ENCODE measurements around the gene LDLRAP1.
A peak's percentile ranks its signal among the peaks of the same experiment; 100 is the strongest.

Gene LDLRAP1

DNA sequence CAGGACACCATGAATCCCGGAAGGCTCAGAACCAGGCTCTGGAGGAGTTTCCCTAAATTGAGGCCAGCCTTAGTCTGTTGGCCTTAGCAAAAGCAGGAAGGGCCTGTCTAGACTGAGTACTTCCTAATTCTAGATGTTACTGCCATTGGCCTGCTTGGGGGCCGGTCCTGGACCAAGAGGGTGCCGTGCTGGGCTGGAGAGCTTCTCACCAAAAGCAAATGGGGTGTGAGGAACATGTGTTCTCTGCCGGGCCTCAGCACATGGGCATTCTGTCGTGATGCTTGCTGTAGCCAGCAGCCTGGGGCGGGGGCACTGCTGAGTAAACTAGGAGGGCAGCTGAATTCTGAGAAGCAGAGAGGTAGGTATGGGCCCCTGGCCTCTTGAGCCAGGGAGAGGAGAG is 37.5 kb downstream of the LDLRAP1 start:
- TF ChIP-seq EZH2phosphoT487 (IDR thresholded peaks at IDR 0.05; ENCODE audit: borderline replicate concordance) = no peak
- TF ChIP-seq, protein P1, sequence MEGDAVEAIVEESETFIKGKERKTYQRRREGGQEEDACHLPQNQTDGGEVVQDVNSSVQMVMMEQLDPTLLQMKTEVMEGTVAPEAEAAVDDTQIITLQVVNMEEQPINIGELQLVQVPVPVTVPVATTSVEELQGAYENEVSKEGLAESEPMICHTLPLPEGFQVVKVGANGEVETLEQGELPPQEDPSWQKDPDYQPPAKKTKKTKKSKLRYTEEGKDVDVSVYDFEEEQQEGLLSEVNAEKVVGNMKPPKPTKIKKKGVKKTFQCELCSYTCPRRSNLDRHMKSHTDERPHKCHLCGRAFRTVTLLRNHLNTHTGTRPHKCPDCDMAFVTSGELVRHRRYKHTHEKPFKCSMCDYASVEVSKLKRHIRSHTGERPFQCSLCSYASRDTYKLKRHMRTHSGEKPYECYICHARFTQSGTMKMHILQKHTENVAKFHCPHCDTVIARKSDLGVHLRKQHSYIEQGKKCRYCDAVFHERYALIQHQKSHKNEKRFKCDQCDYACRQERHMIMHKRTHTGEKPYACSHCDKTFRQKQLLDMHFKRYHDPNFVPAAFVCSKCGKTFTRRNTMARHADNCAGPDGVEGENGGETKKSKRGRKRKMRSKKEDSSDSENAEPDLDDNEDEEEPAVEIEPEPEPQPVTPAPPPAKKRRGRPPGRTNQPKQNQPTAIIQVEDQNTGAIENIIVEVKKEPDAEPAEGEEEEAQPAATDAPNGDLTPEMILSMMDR (conservative IDR thresholded peaks at IDR 0.05; ENCODE audit: low read length) = no peak; the same call in 1 of the 2 replicates
- Histone ChIP-seq H4K20me1 (ENCODE audit: insufficient read depth, low read length, poor library complexity, severe bottlenecking) (no peaks in the 10 kb centered on the region), H2AFZ (ENCODE audit: low read length) (no peak overlapping the region), H3K27me3 (ENCODE audit: insufficient read depth, low read length, poor library complexity, severe bottlenecking) (no peaks in the 10 kb centered on the region), H3K9me2 (replicated peaks; ENCODE audit: low read depth, low read length) (no peaks in the 10 kb centered on the region), H3K9me3 (ENCODE audit: insufficient read depth, low read depth, low read length) (no peaks in the 10 kb centered on the region), H3K4me1 (ENCODE audit: insufficient read depth, low read length, poor library complexity, severe bottlenecking) (no peaks in the 10 kb centered on the region), H3K79me2 (ENCODE audit: insufficient read depth, low read length) (no peaks in the 10 kb centered on the region), H3F3A (ENCODE audit: low read depth) (no peaks in the 10 kb centered on the region), H3K4me3 (ENCODE audit: low read length, poor library complexity, severe bottlenecking) (no peak overlapping the region), H3K9ac (ENCODE audit: low read depth, low read length, poor library complexity, severe bottlenecking) (no peak overlapping the region), H3K36me3 (ENCODE audit: insufficient read depth, low read length) (no peaks in the 10 kb centered on the region), H3K4me2 (ENCODE audit: low read depth, low read length, poor library complexity, severe bottlenecking) (no peak overlapping the region)

DNA sequence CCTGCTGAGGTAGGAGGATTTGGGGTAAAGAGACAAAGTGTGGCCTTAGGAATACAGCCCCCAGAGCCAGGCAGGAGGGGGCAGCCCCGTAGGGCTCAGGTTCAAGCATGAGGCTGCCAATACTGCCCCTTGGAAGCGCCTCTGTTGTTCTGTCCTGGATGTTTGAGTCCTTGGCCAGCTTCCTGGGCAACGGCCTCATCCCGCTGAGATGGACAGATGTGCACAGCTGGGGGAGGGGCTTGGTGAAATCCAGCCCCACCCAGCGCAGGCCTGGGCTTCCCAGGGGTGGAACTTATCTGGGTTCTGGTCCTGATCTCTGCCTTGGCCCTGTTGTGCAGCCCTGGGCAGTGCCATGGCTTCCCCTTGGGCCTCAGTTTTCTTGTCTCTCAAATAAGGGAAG is 38.4 kb downstream of the LDLRAP1 start:
- no peaks in the 10 kb centered on the region for H3F3A ChIP-seq (ENCODE audit: low read depth)
- TF ChIP-seq, protein P1 (conservative IDR thresholded peaks at IDR 0.05; ENCODE audit: low read length) = no peak
- no peak for TF ChIP-seq EZH2phosphoT487 (IDR thresholded peaks at IDR 0.05; ENCODE audit: borderline replicate concordance)
- H4K20me1 ChIP-seq (ENCODE audit: insufficient read depth, low read length, poor library complexity, severe bottlenecking) = no peaks in the 10 kb centered on the region
- no peaks in the 10 kb centered on the region for H3K27me3 ChIP-seq (ENCODE audit: insufficient read depth, low read length, poor library complexity, severe bottlenecking)
- no peaks in the 10 kb centered on the region for H3K79me2 ChIP-seq (ENCODE audit: insufficient read depth, low read length)
- no peaks in the 10 kb centered on the region for H3K9me2 ChIP-seq (replicated peaks; ENCODE audit: low read depth, low read length)
- no peaks in the 10 kb centered on the region for H3K4me1 ChIP-seq (ENCODE audit: insufficient read depth, low read length, poor library complexity, severe bottlenecking)
- H3K36me3 ChIP-seq (ENCODE audit: insufficient read depth, low read length) = no peaks in the 10 kb centered on the region
- H3K4me3 ChIP-seq (ENCODE audit: low read length, poor library complexity, severe bottlenecking) = no peak overlapping the region
- H3K9me3 ChIP-seq (ENCODE audit: insufficient read depth, low read depth, low read length) = no peaks in the 10 kb centered on the region
- no peak overlapping the region for H2AFZ ChIP-seq (ENCODE audit: low read length)
- no peak overlapping the region for H3K9ac ChIP-seq (ENCODE audit: low read depth, low read length, poor library complexity, severe bottlenecking)
- no peak overlapping the region for H3K4me2 ChIP-seq (ENCODE audit: low read depth, low read length, poor library complexity, severe bottlenecking)

DNA sequence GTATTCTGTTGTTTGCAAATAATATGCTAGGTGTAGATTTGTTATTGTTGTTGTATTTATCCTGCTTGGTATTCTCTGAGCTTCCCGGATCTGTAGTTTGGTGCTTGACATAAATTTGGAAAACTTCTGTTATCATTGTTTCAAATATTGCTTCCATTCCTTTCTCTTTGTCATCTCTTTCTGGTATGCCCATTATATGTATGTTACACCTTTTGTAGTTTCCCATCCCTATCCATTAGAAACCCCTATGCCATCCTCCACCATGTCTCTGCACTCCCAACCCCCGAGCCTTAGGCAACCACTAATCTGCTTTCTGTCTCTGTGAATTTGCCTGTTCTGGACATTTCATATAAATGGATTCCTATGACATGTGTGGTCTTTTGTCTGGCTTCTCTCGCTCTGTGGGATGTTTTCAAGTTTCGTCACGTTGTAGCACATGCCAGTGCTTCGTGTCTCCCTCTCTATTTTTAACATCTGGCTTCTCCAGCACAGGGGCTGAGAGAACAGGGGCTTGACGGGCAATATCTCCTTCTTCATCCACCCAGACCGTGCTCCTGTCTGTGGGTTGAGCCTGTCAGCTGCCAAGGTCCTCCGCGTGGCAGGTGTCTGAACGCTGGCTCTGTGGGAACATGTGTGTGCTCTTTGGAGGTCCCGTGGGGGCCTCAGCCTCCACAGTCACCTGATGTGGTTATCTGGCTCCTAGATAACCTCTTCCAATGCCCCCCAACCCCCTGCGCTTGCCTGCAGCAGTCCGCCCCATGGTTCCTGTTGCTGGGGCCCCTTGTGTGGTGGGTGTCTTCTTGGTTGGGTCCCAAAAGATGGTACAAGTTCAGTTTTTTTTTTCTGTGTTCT is 40.3 kb downstream of the LDLRAP1 start:
- Histone ChIP-seq H3K4me3 (ENCODE audit: low read length, poor library complexity, severe bottlenecking) (no peak overlapping the region), H3K79me2 (ENCODE audit: insufficient read depth, low read length) (no peaks in the 10 kb centered on the region), H3K9me2 (replicated peaks; ENCODE audit: low read depth, low read length) (no peaks in the 10 kb centered on the region), H3K9me3 (ENCODE audit: insufficient read depth, low read depth, low read length) (no peaks in the 10 kb centered on the region), H3K36me3 (ENCODE audit: insufficient read depth, low read length) (no peaks in the 10 kb centered on the region), H3K9ac (ENCODE audit: low read depth, low read length, poor library complexity, severe bottlenecking) (no peak overlapping the region), H4K20me1 (ENCODE audit: insufficient read depth, low read length, poor library complexity, severe bottlenecking) (no peaks in the 10 kb centered on the region), H2AFZ (ENCODE audit: low read length) (peak overlapping the region; percentile 15; the same call in 1 of the 2 replicates), H3F3A (ENCODE audit: low read depth) (no peaks in the 10 kb centered on the region), H3K4me1 (ENCODE audit: insufficient read depth, low read length, poor library complexity, severe bottlenecking) (no peaks in the 10 kb centered on the region), H3K4me2 (ENCODE audit: low read depth, low read length, poor library complexity, severe bottlenecking) (no peak overlapping the region), H3K27me3 (ENCODE audit: insufficient read depth, low read length, poor library complexity, severe bottlenecking) (no peaks in the 10 kb centered on the region)
- no peak for TF ChIP-seq EZH2phosphoT487 (IDR thresholded peaks at IDR 0.05; ENCODE audit: borderline replicate concordance)
- TF ChIP-seq, protein P1 (conservative IDR thresholded peaks at IDR 0.05; ENCODE audit: low read length) = no peak
